GM18526 (cell line): ENCODE data around the gene MOGAT2.

ENCODE experiments used
- POLR2A ChIP-seq: IDR thresholded peaks from 3 replicates; pipeline ENCODE4 v1.6.1; 2011; ENCODE audit not compliant: insufficient read length; ENCODE audit errors: extremely low read depth

The MOGAT2 gene

GRCh38 chr11:75734491-75735180, 17.0 kb downstream of the MOGAT2 start:
- TF ChIP-seq POLR2A: no peak

DNA sequence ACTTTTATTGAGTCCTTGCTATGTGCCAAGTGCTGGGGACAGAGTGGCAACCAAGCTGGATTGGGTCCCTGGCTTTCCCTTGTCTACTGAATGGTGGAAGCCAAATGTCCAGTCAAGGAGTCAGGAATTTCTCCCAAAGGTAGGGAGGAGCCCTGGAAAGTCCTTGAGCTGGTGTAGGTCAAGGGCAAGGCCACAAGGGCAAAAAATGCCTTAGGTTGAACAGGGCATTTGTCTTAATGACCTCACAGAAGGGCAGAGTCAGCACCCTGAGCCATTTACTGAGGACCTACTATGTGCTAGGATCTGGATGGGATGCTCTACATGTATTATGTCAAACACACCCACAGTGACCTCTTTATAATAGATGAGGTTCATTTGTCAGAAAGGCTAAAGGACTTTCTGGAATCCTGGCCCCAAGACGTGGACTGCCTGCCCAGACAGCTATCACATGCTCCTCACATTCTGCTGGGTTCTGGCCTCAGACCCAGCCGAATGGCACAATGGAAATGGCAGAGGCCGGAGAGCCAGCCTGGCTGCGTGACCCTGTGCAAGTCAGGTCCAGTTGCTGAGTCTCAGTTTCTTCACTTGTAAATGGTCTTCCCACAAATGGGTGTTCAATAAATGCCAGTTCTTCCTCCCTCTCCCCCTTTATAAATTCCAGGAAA, 17.7 kb downstream of the MOGAT2 start:
- TF ChIP-seq POLR2A: no peak

- no peak for TF ChIP-seq POLR2A
These were observed 19.7 kb downstream of the MOGAT2 start for GRCh38 chr11:75737314-75737713.

DNA sequence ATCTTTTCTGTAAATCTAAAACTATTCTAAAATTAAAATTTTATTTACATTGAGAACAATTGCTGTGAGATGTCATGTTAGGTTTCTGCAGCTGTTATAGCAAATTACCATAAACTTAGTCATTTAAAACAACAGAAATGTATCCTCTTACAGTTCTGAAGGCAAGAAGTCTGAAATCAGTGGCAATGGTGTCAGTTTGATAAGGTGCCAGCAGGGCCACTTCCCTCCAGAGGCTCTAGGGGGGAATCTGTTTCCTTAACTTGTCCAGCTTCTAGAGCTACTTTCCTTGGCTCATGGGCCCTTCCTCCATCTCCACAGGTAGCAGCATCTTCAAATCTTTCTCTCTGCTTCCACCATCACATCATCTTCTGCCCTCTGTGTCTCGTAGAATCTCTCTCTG, 23.0 kb downstream of the MOGAT2 start:
- TF ChIP-seq POLR2A: no peak

- TF ChIP-seq POLR2A: no peak
These were observed 26.3 kb downstream of the MOGAT2 start for GRCh38 chr11:75743711-75744563.

DNA sequence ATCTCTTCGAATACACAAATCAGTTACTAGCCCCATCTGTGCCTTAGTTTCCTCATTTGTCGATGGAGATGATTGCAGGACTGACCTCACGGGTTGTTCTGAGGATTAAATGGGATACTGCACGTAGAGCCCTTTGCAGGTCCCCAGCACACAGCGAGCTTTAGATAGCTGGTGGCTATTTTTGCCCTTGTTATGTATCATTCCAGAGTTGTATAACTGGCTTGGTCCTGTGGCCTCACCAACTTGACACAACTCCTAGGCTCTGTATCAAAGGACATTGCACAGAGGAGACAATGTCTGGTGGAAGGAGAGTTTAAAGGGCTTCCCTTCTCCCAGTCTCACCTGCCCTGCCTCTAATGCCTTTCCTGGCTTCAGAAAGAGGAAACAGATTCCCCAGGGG, 28.2 kb downstream of the MOGAT2 start:
- TF ChIP-seq POLR2A: no peak

GRCh38 chr11:75757651-75758050, 40.0 kb downstream of the MOGAT2 start:
- no peak for TF ChIP-seq POLR2A

DNA sequence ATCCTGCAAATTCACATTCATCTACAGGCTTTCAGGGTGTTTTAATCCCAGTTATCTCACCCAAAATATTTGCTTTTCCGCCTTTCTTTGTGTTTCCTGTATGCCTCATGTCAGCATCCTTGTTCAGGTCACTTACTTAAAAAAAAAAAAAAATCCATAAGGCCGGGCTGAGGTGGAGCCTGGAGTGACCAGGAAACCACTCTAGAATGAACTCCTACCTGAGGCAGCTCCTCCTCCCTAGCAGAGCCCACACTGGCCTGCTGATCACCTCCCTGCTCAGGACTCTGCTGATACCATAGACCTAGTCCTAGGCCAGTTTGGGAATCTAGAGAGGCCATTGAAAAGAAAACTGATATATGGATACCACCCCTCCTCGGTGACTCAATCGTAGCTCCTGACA, 42.2 kb downstream of the MOGAT2 start:
- no peak for TF ChIP-seq POLR2A

- no peak for TF ChIP-seq POLR2A
These were observed 42.6 kb downstream of the MOGAT2 start for GRCh38 chr11:75760243-75760642.

- no peak for TF ChIP-seq POLR2A
These were observed 43.3 kb downstream of the MOGAT2 start for GRCh38 chr11:75760710-75761493.

DNA sequence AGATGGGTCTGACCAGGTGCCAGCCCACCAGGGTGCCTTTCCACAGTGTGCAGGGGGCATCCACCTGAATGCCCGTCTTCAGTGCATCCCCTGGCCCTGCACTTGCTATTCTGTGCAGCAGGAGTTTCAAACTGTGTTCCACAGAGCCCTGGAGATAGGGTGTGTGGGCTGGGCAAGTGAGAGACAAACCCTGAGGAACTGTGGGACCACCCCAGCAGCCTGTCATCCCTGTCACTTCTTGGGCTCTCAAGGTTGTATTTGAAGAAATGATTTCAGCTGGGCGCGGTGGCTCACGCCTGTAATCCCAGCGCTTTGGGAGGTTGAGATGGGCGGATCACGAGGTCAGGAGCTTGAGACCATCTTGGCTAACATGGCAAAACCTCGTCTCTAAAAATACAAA, 44.5 kb downstream of the MOGAT2 start:
- no peak for TF ChIP-seq POLR2A

DNA sequence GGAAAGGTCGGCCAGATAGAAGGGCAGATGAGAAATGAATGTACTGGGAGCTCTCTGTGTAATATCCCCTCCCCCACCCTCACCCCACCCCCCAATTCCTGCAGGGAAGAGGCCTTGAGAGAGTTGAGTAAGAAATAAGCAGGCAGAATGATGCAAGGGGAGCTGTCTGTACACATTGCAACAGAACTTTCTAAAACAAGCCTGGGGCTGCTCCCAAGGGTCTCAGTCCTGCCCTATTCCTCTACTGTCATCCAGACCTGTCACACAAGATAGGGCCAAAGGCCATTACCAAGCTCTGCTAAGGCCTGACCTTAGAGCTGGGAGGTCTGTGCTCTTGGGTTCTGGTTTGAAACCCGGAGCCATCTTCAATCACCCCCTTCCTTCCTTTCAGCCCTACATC, 45.2 kb downstream of the MOGAT2 start:
- no peak for TF ChIP-seq POLR2A

DNA sequence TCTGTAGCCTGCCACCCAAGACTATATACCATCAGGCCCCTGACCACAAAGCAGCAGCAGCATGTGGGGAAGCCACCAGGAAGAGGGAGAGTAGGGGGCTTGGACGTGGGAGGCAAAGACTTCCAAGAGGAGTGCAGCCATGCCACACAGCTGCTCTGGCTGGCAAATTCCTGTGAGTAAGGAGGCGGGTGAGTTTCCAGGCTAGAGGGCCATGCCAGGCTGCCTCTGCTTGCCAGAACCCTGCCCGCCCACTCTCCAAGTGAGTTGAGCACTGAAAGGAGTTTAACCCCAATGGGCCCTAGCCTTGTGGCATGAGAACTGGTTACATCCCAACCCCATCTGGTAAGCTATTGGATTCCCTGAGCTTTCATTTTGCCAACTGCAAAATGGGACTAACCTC, 46.2 kb downstream of the MOGAT2 start:
- TF ChIP-seq POLR2A: no peak

- no peak for TF ChIP-seq POLR2A
These were observed 47.5 kb downstream of the MOGAT2 start for GRCh38 chr11:75765116-75765515.
